Cardiac septum (tissue), 1 donor: ENCODE data around the gene MAST4. TPM values are rescaled to one million over a fixed set of nuclear protein-coding genes. Genes with fewer than 3 reads are reported as not detected.
A peak's percentile ranks its signal among the peaks of the same experiment; 100 is the strongest.
"Not testable (repeated sequence)": the region's sequence is repeated elsewhere in the genome, so short reads cannot be mapped to it uniquely, and the experiment has no call there.

Experiments
- DNase-seq: peaks from one replicate; pipeline ENCODE4 v3.0.0-alpha.2; 2020; ENCODE audit warnings: low spot score
- intact Hi-C: fragments of 100-400 bp; cut with DNase I; formaldehyde crosslinking; loops from one replicate; pipeline ENCODE4 v1.14.0; 2022
- total RNA-seq: library from RNA; stranded (reverse); fragmentation: NEBNext Ultra II Directional; extraction: Animal tissue kit (Norgen Biotek cat#: 25700); gene quantifications from one replicate; pipeline ENCODE4 v1.2.1, GENCODE V29; 2021
- donor health status: DM: no; HTN: no; CAD: no.

The MAST4 gene
- total RNA-seq, 1 donor from 2014 or later = 91.4 TPM

GRCh38 chr5:67163231-67163756 is 567.1 kb downstream of the MAST4 start:
- intact Hi-C loops = no loop called here
- DNase-seq = no peak

- intact Hi-C loops = no loop called here
- no peak for DNase-seq
Observed at GRCh38 chr5:67163863-67164595, 567.8 kb downstream of the MAST4 start.

- no peak for DNase-seq
- intact Hi-C loops = no loop called here
Observed at GRCh38 chr5:67164856-67165525, 568.8 kb downstream of the MAST4 start.

- intact Hi-C loops = loop anchor here (2.0 kb wide), 1 partner anchor 43 kb away; no protein-coding TSS in a partner anchor
- peak; percentile 93 for DNase-seq
Observed at GRCh38 chr5:67165526-67166459, 569.6 kb downstream of the MAST4 start.

GRCh38 chr5:67166460-67167285 is 570.5 kb downstream of the MAST4 start:
- intact Hi-C loops = loop anchor here (2.0 kb wide), 1 partner anchor 42 kb away; no protein-coding TSS in a partner anchor

GRCh38 chr5:67168069-67168468 is 571.9 kb downstream of the MAST4 start:
- no peak for DNase-seq
- intact Hi-C loops = no loop called here

More at GRCh38 chr5:67166460-67167285, 570.5 kb downstream of the MAST4 start:
- peak; percentile 89 for DNase-seq

GRCh38 chr5:67170767-67171166 is 574.6 kb downstream of the MAST4 start:
- intact Hi-C loops = no loop called here
- no peak for DNase-seq

GRCh38 chr5:67173351-67173750 is 577.2 kb downstream of the MAST4 start:
- DNase-seq, intact Hi-C loops: not testable (repeated sequence)

- intact Hi-C loops = no loop called here
- no peak for DNase-seq
Observed at GRCh38 chr5:67173959-67174358, 577.8 kb downstream of the MAST4 start.

GRCh38 chr5:67176936-67177335 is 580.7 kb downstream of the MAST4 start:
- intact Hi-C loops = no loop called here

GRCh38 chr5:67178085-67178484 is 581.9 kb downstream of the MAST4 start:
- intact Hi-C loops = no loop called here
- no peak for DNase-seq

More at GRCh38 chr5:67176936-67177335, 580.7 kb downstream of the MAST4 start:
- no peak for DNase-seq

GRCh38 chr5:67178966-67179365 is 582.8 kb downstream of the MAST4 start:
- DNase-seq = no peak
- intact Hi-C loops = no loop called here

- DNase-seq = no peak
- intact Hi-C loops = no loop called here
Observed at GRCh38 chr5:67179697-67180361, 583.6 kb downstream of the MAST4 start.

GRCh38 chr5:67181648-67182221 is 585.5 kb downstream of the MAST4 start:
- intact Hi-C loops = no loop called here
- no peak for DNase-seq

- peak; percentile 80 for DNase-seq
- intact Hi-C loops = no loop called here
Observed at GRCh38 chr5:67182301-67182790, 586.2 kb downstream of the MAST4 start.

GRCh38 chr5:67183859-67184258 is 587.7 kb downstream of the MAST4 start:
- intact Hi-C loops = no loop called here

GRCh38 chr5:67187006-67187715 is 591.0 kb downstream of the MAST4 start:
- intact Hi-C loops = no loop called here

More at GRCh38 chr5:67183859-67184258, 587.7 kb downstream of the MAST4 start:
- DNase-seq = no peak

More at GRCh38 chr5:67187006-67187715, 591.0 kb downstream of the MAST4 start:
- no peak for DNase-seq
